Mammary epithelial cell (primary cell): Measurements from ENCODE around the gene SEZ6L2.

ENCODE experiments used
- CTCF ChIP-seq, 2 donors: IDR thresholded peaks in 1 of 2; conservative IDR thresholded peaks in 1 of 2; 2 replicates each; pipeline ENCODE4 v1.5.1; 2011 to 2012; ENCODE audit warnings: inconsistent platforms in 2 of 2, low read length in 2 of 2, mild to moderate bottlenecking in 2 of 2, control low read depth in 1 of 2, low read depth in 1 of 2; ENCODE audit not compliant: insufficient read depth in 1 of 2; ENCODE audit errors: extremely low read depth in 1 of 2
- EZH2 ChIP-seq: IDR thresholded peaks from 2 replicates; pipeline ENCODE4 v1.6.1; 2012; ENCODE audit warnings: low read length, inconsistent platforms, borderline replicate concordance

- TF ChIP-seq EZH2 (no peak), CTCF (conservative IDR thresholded peaks at IDR 0.05 in 1 of 2, IDR thresholded peaks at IDR 0.05 in 1 of 2; ENCODE audit: extremely low read depth in 1 of 2, insufficient read depth in 1 of 2, low read depth in 1 of 2, low read length in 2 of 2) (no peak)
These were observed 5.8 kb downstream of the SEZ6L2 start for GRCh38 chr16:29893553-29893952.
